Mesendoderm (in vitro differentiated cells): ENCODE data around the gene SHTN1.
A peak's percentile ranks its signal among the peaks of the same experiment; 100 is the strongest.

Experiments
- DNase-seq: peaks from one replicate; pipeline ENCODE4 v3.0.0; 2013
- H2AK5ac ChIP-seq: 2 replicates; pipeline ENCODE4 v1.6.1; 2013; ENCODE audit warnings: low read length, inconsistent platforms
- H2BK120ac ChIP-seq: 2 replicates; pipeline ENCODE4 v1.6.1; 2013; ENCODE audit warnings: low read depth, mild to moderate bottlenecking, low read length, moderate library complexity, mixed read lengths
- H2BK15ac ChIP-seq: replicated peaks from 2 replicates; pipeline ENCODE4 v1.6.1; 2013; ENCODE audit warnings: low read depth, mild to moderate bottlenecking, moderate library complexity
- H2BK5ac ChIP-seq: 2 replicates; pipeline ENCODE4 v1.6.1; 2013; ENCODE audit warnings: low read length, inconsistent platforms
- H3K18ac ChIP-seq: 2 replicates; pipeline ENCODE4 v1.6.1; 2013; ENCODE audit warnings: mild to moderate bottlenecking, low read length, mixed read lengths
- H3K23ac ChIP-seq: one replicate; pipeline ENCODE4 v1.6.1; 2013; ENCODE audit warnings: low read length
- H3K27ac ChIP-seq: 2 replicates; pipeline ENCODE4 v1.5.1; 2013; ENCODE audit warnings: low read depth, mild to moderate bottlenecking, inconsistent platforms, low read length, moderate library complexity
- H3K27me3 ChIP-seq: 2 replicates; pipeline ENCODE4 v1.6.1; 2013; ENCODE audit warnings: low read length, control low read depth, mild to moderate bottlenecking, inconsistent platforms; ENCODE audit not compliant: insufficient read depth, poor library complexity
- H3K36me3 ChIP-seq: 2 replicates; pipeline ENCODE4 v1.6.1; 2013; ENCODE audit warnings: low read length, inconsistent platforms; ENCODE audit not compliant: control insufficient read depth, insufficient read depth
- H3K4ac ChIP-seq: one replicate; pipeline ENCODE4 v1.6.1; 2013; ENCODE audit warnings: low read depth, mild to moderate bottlenecking, low read length, moderate library complexity
- H3K4me1 ChIP-seq: 2 replicates; pipeline ENCODE4 v1.6.1; 2013; ENCODE audit warnings: low read depth, low read length, inconsistent platforms; ENCODE audit not compliant: control insufficient read depth
- H3K4me2 ChIP-seq: 2 replicates; pipeline ENCODE4 v1.6.1; 2013; ENCODE audit warnings: low read length
- H3K4me3 ChIP-seq: 2 replicates; pipeline ENCODE4 v1.5.1; 2013; ENCODE audit warnings: mild to moderate bottlenecking, low read length
- H3K56ac ChIP-seq: one replicate; pipeline ENCODE4 v1.6.1; 2013; ENCODE audit warnings: low read length
- H3K79me1 ChIP-seq: 2 replicates; pipeline ENCODE4 v1.6.1; 2013; ENCODE audit warnings: low read length, inconsistent platforms
- H3K79me2 ChIP-seq: 2 replicates; pipeline ENCODE4 v1.6.1; 2013; ENCODE audit warnings: mild to moderate bottlenecking, low read length; ENCODE audit not compliant: control insufficient read depth, insufficient read depth
- H3K9ac ChIP-seq: 2 replicates; pipeline ENCODE4 v1.6.1; 2013; ENCODE audit warnings: low read length, inconsistent platforms
- H4K5ac ChIP-seq: one replicate; pipeline ENCODE4 v1.6.1; 2013; ENCODE audit warnings: low read length
- H4K8ac ChIP-seq: one replicate; pipeline ENCODE4 v1.6.1; 2013; ENCODE audit warnings: low read depth, mild to moderate bottlenecking, control low read depth, low read length, moderate library complexity
- WGBS: extraction: QIAGEN DNeasy Blood & Tissue Kit; methylation state at CpG from one replicate; pipeline ENCODE4 v1.1.7; 2013; ENCODE audit warnings: low lambda C conversion rate, missing lambda C conversion rate; ENCODE audit not compliant: insufficient coverage; ENCODE audit errors: extremely low coverage; 5-methylcytosine and 5-hydroxymethylcytosine counted together

SHTN1 gene

DNA sequence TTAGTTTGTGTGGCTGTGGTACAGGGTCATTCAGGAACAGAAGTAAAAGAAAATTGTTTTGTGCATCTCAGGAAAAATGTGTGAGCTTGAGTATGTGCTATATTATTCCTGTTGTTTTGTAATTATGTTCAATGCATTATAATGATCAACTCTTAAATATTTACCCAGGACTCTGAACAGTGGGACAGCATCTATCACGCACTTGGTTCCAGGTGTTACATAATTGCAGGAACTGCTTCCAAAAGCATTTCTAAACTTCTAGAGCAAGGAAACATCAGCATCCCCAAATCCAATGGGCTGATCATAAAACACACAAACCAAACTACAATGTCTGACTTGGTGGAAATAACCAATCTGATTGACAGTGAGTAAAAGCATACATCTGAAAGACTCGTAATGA is 129.1 kb downstream of the SHTN1 start:
- H3K4me2 ChIP-seq, result no peak overlapping the region
- no peak overlapping the region for H4K5ac ChIP-seq
- H3K27me3 ChIP-seq, result no peaks in the 10 kb centered on the region

DNA sequence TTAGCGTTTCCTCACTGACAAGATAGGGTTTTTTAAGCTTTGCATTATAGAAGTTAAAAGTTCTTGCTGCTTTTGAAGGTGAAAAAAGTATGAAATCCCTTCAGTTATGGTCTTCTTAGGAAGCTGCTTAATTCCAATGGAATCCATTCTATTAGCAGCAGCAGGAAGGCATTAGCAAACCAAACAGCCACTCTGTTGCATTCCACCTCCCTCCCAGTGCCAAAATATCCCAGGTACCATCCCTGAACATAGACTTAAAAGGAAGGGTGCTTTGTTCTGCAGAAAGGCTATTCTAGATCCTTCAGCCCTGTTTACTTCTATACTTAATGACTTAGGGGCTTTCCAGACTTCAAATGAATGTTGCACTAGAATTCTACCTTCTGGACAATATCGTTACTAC is 131.9 kb downstream of the SHTN1 start:
- no peaks in the 10 kb centered on the region for H3K79me1 ChIP-seq
- H3K36me3 ChIP-seq, result no peaks in the 10 kb centered on the region
- no peak overlapping the region for H2BK120ac ChIP-seq
- no peak overlapping the region for H3K4ac ChIP-seq
- no peak overlapping the region for H3K23ac ChIP-seq
- H3K79me2 ChIP-seq, result no peaks in the 10 kb centered on the region
- no peak overlapping the region for H2BK5ac ChIP-seq
- H3K4me1 ChIP-seq, result no peaks in the 10 kb centered on the region
- no peak overlapping the region for H2AK5ac ChIP-seq
- no peaks in the 10 kb centered on the region for H3K27me3 ChIP-seq
- no peak overlapping the region for H3K4me3 ChIP-seq
- H3K4me2 ChIP-seq, result no peak overlapping the region
- H3K18ac ChIP-seq, result no peak overlapping the region
- H4K8ac ChIP-seq, result no peak overlapping the region
- H4K5ac ChIP-seq, result no peak overlapping the region
- H3K56ac ChIP-seq, result no peak overlapping the region
- DNase-seq, result peak; percentile 46
- no CpG with 5 or more reads among the region's 2 CpGs for WGBS
- H3K27ac ChIP-seq, result no peak overlapping the region
- H2BK15ac ChIP-seq, result no peak overlapping the region
- H3K9ac ChIP-seq, result no peak overlapping the region

More for the DNA sequence above, 129.1 kb downstream of the SHTN1 start:
- WGBS, result no CpG with 5 or more reads among the region's 2 CpGs
- H3K4me1 ChIP-seq, result no peaks in the 10 kb centered on the region
- H4K8ac ChIP-seq, result no peak overlapping the region
- H3K56ac ChIP-seq, result no peak overlapping the region
- H3K4ac ChIP-seq, result no peak overlapping the region
- no peak for DNase-seq
- no peaks in the 10 kb centered on the region for H3K36me3 ChIP-seq
- no peaks in the 10 kb centered on the region for H3K79me2 ChIP-seq
- H3K23ac ChIP-seq, result no peak overlapping the region
- H3K79me1 ChIP-seq, result no peaks in the 10 kb centered on the region
- H2BK120ac ChIP-seq, result no peak overlapping the region
- H2BK15ac ChIP-seq, result no peak overlapping the region
- no peak overlapping the region for H3K18ac ChIP-seq
- no peak overlapping the region for H2AK5ac ChIP-seq
- H2BK5ac ChIP-seq, result no peak overlapping the region
- H3K27ac ChIP-seq, result no peak overlapping the region
- no peak overlapping the region for H3K4me3 ChIP-seq
- no peak overlapping the region for H3K9ac ChIP-seq

DNA sequence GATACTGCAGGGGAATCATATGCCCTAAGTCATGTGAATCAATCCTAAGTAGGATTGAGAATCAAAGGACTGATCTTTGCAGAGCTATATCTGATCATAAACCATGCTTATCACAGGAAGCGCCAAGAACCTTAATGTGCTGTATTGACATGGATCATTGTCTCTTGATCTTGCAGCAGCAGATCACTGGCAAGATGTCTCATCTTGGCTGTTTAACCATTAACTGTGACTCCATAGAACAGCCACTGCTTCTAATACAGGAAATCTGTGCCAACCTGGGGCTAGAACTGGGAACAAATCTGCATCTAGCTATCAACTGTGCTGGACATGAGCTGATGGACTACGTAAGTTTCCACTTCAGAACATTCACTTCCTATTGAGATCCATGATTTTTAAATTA is 134.0 kb downstream of the SHTN1 start:
- Histone ChIP-seq H2BK120ac (no peak overlapping the region), H2BK15ac (no peak overlapping the region), H3K36me3 (no peaks in the 10 kb centered on the region), H3K79me2 (no peaks in the 10 kb centered on the region), H2BK5ac (no peak overlapping the region), H4K8ac (no peak overlapping the region), H3K4me3 (no peak overlapping the region), H3K4me1 (no peaks in the 10 kb centered on the region), H3K18ac (no peak overlapping the region), H3K56ac (no peak overlapping the region), H3K4ac (no peak overlapping the region), H3K4me2 (no peak overlapping the region), H3K79me1 (no peaks in the 10 kb centered on the region), H3K27ac (no peak overlapping the region), H3K23ac (no peak overlapping the region), H3K9ac (no peak overlapping the region), H3K27me3 (no peaks in the 10 kb centered on the region), H4K5ac (no peak overlapping the region), H2AK5ac (no peak overlapping the region)
- WGBS, result no CpG with 5 or more reads among the region's 2 CpGs
- DNase-seq, result no peak

DNA sequence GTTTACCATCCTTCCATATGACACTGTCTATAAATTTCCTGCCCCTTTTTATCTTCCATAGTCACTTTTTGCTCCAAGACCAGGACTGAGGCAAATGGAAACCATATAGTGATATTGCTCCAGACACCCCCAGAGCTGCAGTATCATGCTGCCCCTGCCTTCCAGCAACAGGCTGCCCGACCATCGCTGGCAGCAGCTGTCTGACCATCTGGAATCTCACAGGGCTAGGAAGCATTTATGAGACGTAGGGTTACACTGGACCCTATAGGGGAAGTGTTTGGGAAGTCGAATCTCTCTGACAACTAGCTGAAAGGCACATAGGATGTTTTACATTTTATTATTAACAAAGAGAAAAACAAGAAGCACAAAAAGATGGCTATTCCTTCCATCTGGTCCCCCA is 136.3 kb downstream of the SHTN1 start:
- Histone ChIP-seq H2BK5ac (no peak overlapping the region), H2BK15ac (no peak overlapping the region), H3K4ac (no peak overlapping the region), H3K23ac (no peak overlapping the region), H3K9ac (no peak overlapping the region), H3K56ac (no peak overlapping the region), H4K5ac (no peak overlapping the region), H3K18ac (no peak overlapping the region), H3K79me1 (no peaks in the 10 kb centered on the region), H2BK120ac (no peak overlapping the region), H4K8ac (no peak overlapping the region), H3K79me2 (no peaks in the 10 kb centered on the region), H3K4me3 (no peak overlapping the region), H3K36me3 (no peaks in the 10 kb centered on the region), H2AK5ac (no peak overlapping the region), H3K4me1 (no peaks in the 10 kb centered on the region), H3K27ac (no peak overlapping the region), H3K27me3 (no peaks in the 10 kb centered on the region), H3K4me2 (no peak overlapping the region)
- WGBS, result no CpG with 5 or more reads among the region's 4 CpGs
- no peak for DNase-seq

DNA sequence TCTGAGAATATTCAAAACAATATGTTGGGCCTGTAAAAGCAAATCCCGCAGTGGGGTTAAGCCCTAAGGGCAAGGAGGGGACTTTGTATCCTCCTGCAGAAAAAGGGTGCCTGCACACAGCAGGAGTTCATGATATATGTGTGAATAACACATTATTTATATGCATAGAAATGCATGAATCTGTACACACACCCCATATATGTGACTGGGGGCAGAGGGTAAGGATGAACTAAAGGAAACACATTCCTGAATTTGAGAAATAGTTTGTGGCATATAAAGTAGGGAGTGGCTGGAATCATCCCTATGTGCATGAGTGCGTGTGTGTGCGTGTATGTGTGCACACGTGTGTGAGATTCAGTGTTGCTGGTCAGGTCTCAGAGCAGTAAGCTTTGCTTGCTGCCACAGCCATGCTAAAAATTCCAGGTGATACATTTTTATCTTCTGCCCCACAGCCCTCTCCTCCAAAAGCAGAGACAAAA is 136.8 kb downstream of the SHTN1 start:
- H2BK15ac ChIP-seq, result no peak overlapping the region
- WGBS, result no CpG with 5 or more reads among the region's 4 CpGs
- no peaks in the 10 kb centered on the region for H3K27me3 ChIP-seq
- no peak overlapping the region for H2BK120ac ChIP-seq
- no peak overlapping the region for H4K5ac ChIP-seq
- no peak overlapping the region for H3K4me2 ChIP-seq
- no peak overlapping the region for H3K23ac ChIP-seq
- no peaks in the 10 kb centered on the region for H3K79me2 ChIP-seq
- H3K9ac ChIP-seq, result no peak overlapping the region
- no peak overlapping the region for H2AK5ac ChIP-seq
- no peak overlapping the region for H3K56ac ChIP-seq
- H3K18ac ChIP-seq, result no peak overlapping the region
- H3K36me3 ChIP-seq, result no peaks in the 10 kb centered on the region
- no peak overlapping the region for H3K4me3 ChIP-seq
- H3K4ac ChIP-seq, result no peak overlapping the region
- no peaks in the 10 kb centered on the region for H3K79me1 ChIP-seq
- DNase-seq, result no peak
- H2BK5ac ChIP-seq, result no peak overlapping the region
- H3K27ac ChIP-seq, result no peak overlapping the region
- no peaks in the 10 kb centered on the region for H3K4me1 ChIP-seq
- H4K8ac ChIP-seq, result no peak overlapping the region

DNA sequence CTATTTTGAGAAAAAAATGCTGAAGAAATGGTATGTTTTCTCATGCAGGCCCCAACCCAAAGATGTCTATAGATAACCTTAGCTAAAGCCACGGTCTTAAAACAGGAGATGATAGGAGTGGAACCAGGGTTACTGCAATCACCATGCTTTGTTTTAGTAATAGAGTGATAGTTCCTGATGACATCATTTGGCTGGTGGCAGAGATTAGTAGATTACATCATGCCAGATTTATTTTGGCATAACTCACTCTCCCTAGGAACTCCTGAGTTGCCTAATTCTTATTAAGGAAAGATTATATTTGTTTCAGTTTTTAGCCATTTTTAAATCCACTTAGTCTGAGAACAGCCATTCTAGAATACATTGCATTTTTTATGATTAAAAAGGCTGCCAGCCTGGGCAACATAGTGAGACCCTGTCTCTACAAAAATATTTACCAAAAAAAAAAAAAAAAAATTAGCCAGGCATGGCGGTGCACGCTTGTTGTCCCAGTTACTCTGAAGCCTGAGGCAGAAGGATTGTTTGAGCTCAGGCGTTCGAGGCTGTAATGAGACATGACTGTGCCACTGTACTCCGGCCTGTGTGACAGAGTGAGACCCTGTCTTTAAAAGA is 137.9 kb downstream of the SHTN1 start:
- Histone ChIP-seq H3K9ac (no peak overlapping the region), H3K27ac (no peak overlapping the region), H2BK120ac (no peak overlapping the region), H3K4me1 (no peaks in the 10 kb centered on the region), H3K18ac (no peak overlapping the region), H4K8ac (no peak overlapping the region), H3K56ac (no peak overlapping the region), H2BK5ac (no peak overlapping the region), H2AK5ac (no peak overlapping the region), H3K36me3 (no peaks in the 10 kb centered on the region), H2BK15ac (no peak overlapping the region), H3K79me1 (no peaks in the 10 kb centered on the region), H3K27me3 (no peaks in the 10 kb centered on the region), H3K4ac (no peak overlapping the region), H3K23ac (no peak overlapping the region), H3K79me2 (no peaks in the 10 kb centered on the region), H3K4me2 (no peak overlapping the region), H4K5ac (no peak overlapping the region), H3K4me3 (no peak overlapping the region)
- peak; percentile 45 for DNase-seq
- no CpG with 5 or more reads among the region's 6 CpGs for WGBS
